Endothelial cell of umbilical vein (primary cell): ENCODE results near the gene LMBRD1. TPM values are rescaled to one million over a fixed set of nuclear protein-coding genes. Genes with fewer than 3 reads are reported as not detected.

ENCODE experiments used
- BruUV-seq: library from RNA; stranded (reverse); fragments of 400-500 nt; replicated peaks from 2 replicates; lab custom pipeline; 2021; lab: Mats Ljungman, UMichigan
- CTCF ChIA-PET: fragments of 300-600, 350-600 bp; sonication (Branson Sonifier 250); formaldehyde crosslinking; loops from one replicate; lab custom pipeline; 2021; ENCODE audit warnings: antibody characterized with exemption, inconsistent platforms; lab: Charles Lee
- POLR2A ChIA-PET: fragments of 300-600, 350-600 bp; sonication (Branson Sonifier 250); formaldehyde crosslinking; loops from one replicate; lab custom pipeline; 2021; ENCODE audit warnings: antibody characterized with exemption, inconsistent platforms; lab: Charles Lee
- DNase-seq: peaks from one replicate; pipeline ENCODE4 v3.0.0-alpha.2; 2011; ENCODE audit warnings: low read depth, low spot score
- FAIRE-seq: peaks from 2 replicates; lab custom pipeline; 2011; peaks lifted over from hg19 to GRCh38; lab: Jason Lieb, UNC
- H2AFZ ChIP-seq: 2 replicates; pipeline ENCODE4 v1.6.0; 2012; ENCODE audit warnings: low read depth, low read length, control low read depth, inconsistent platforms
- H3K27ac ChIP-seq: 2 replicates; pipeline ENCODE4 v1.5.1; 2011; ENCODE audit warnings: low read depth, mild to moderate bottlenecking, control low read depth, low read length, moderate library complexity; ENCODE audit not compliant: insufficient read depth
- H3K27me3 ChIP-seq, 2 experiments: 2 replicates each; pipeline versions ENCODE4 v1.6.0 to v1.6.1; 2011; ENCODE audit warnings: low read length in 2 of 2, mixed read lengths in 1 of 2; ENCODE audit not compliant: control insufficient read depth in 2 of 2, insufficient read depth in 2 of 2
- H3K36me3 ChIP-seq, 2 experiments: 2 replicates in 1 of 2; 3 replicates in 1 of 2; pipeline ENCODE4 v1.5.1; 2011; ENCODE audit warnings: low read length in 2 of 2, mild to moderate bottlenecking in 1 of 2, moderate library complexity in 1 of 2; ENCODE audit not compliant: control insufficient read depth in 2 of 2, insufficient read depth in 2 of 2; ENCODE audit errors: extremely low read depth in 1 of 2
- H3K4me1 ChIP-seq: 3 replicates; pipeline ENCODE4 v1.5.1; 2011; ENCODE audit warnings: mild to moderate bottlenecking, low read length; ENCODE audit not compliant: control insufficient read depth, insufficient read depth; ENCODE audit errors: extremely low read depth
- H3K4me2 ChIP-seq: 2 replicates; pipeline ENCODE4 v1.6.1; 2011; ENCODE audit warnings: low read length, control low read depth, mixed read lengths; ENCODE audit not compliant: insufficient read depth
- H3K4me3 ChIP-seq, 3 experiments: fragments of 200-600 bp in 1 of 3; sonication (generic), shearing (Covaris generic) in 1 of 3; replicated peaks in 1 of 3; 2 replicates each; pipeline ENCODE4 v1.5.1; 2011 to 2016; ENCODE audit warnings: control low read depth in 3 of 3, low read length in 3 of 3, mild to moderate bottlenecking in 2 of 3, inconsistent platforms in 1 of 3, low read depth in 1 of 3, moderate library complexity in 1 of 3; ENCODE audit not compliant: insufficient read depth in 1 of 3
- H3K79me2 ChIP-seq: 2 replicates; pipeline ENCODE4 v1.6.0; 2012; ENCODE audit warnings: low read length, inconsistent platforms; ENCODE audit not compliant: control insufficient read depth, insufficient read depth
- H3K9ac ChIP-seq: replicated peaks from 2 replicates; pipeline ENCODE3; 2011; ENCODE audit warnings: low read length, control low read depth; ENCODE audit not compliant: insufficient read depth; ENCODE audit errors: extremely low read depth
- H3K9me1 ChIP-seq: replicated peaks from 3 replicates; pipeline ENCODE4 v1.6.0; 2011; ENCODE audit warnings: mild to moderate bottlenecking, low read length; ENCODE audit not compliant: control insufficient read depth, insufficient read depth; ENCODE audit errors: extremely low read depth
- H3K9me3 ChIP-seq: replicated peaks from 2 replicates; pipeline ENCODE4 v1.5.1; 2012; ENCODE audit warnings: low read length, inconsistent platforms; ENCODE audit not compliant: control insufficient read depth, insufficient read depth
- H4K20me1 ChIP-seq: replicated peaks from 2 replicates; pipeline ENCODE3; 2011; ENCODE audit warnings: mild to moderate bottlenecking, low read length; ENCODE audit not compliant: control insufficient read depth, insufficient read depth; ENCODE audit errors: extremely low read depth
- CTCF ChIP-seq, 2 donors: IDR thresholded peaks; 1 replicate in 1 of 2; 2 replicates in 1 of 2; pipeline ENCODE4 v1.5.1; 2011; ENCODE audit warnings: low read length in 2 of 2, mild to moderate bottlenecking in 2 of 2, moderate library complexity in 2 of 2, control low read depth in 1 of 2, inconsistent platforms in 1 of 2, low read depth in 1 of 2; ENCODE audit not compliant: insufficient read depth in 1 of 2; ENCODE audit errors: extremely low read depth in 1 of 2
- EZH2 ChIP-seq: IDR thresholded peaks from 2 replicates; pipeline ENCODE4 v1.6.1; 2012; ENCODE audit warnings: borderline replicate concordance, low read depth, mild to moderate bottlenecking, moderate library complexity, low read length, inconsistent platforms; ENCODE audit not compliant: severe bottlenecking
- FOS ChIP-seq: IDR thresholded peaks from 2 replicates; pipeline ENCODE4 v1.6.1; 2011; ENCODE audit warnings: mild to moderate bottlenecking, low read length, moderate library complexity, borderline replicate concordance; ENCODE audit not compliant: insufficient read depth
- GATA2 ChIP-seq: IDR thresholded peaks from 2 replicates; pipeline ENCODE4 v1.7.0; 2011; ENCODE audit warnings: low read depth, mild to moderate bottlenecking, moderate library complexity, mixed read lengths, low read length; ENCODE audit not compliant: insufficient read length, insufficient read depth
- JUN ChIP-seq: IDR thresholded peaks from 2 replicates; pipeline ENCODE4 v1.6.1; 2011; ENCODE audit warnings: borderline replicate concordance, low read depth; ENCODE audit not compliant: insufficient read length, insufficient read depth
- MAX ChIP-seq: IDR thresholded peaks from 2 replicates; pipeline ENCODE4 v1.6.1; 2011; ENCODE audit not compliant: insufficient read depth, insufficient read length
- MYC ChIP-seq: IDR thresholded peaks from one replicate; pipeline ENCODE4 v1.6.1; 2011; ENCODE audit warnings: mild to moderate bottlenecking, low read depth, low read length
- POLR2A ChIP-seq: IDR thresholded peaks from 2 replicates; pipeline ENCODE4 v1.6.1; 2012; ENCODE audit warnings: low read depth, mild to moderate bottlenecking, control low read depth, low read length
- POLR2AphosphoS5 ChIP-seq: IDR thresholded peaks from 2 replicates; pipeline ENCODE4 v1.6.1; 2012; ENCODE audit warnings: low read depth, mild to moderate bottlenecking, control low read depth, low read length, moderate library complexity; ENCODE audit not compliant: insufficient read depth
- dilution Hi-C: fragments of 300-500 bp; cut with MboI; formaldehyde crosslinking; loops from one replicate; pipeline ENCODE4 v1.15.0; 2019; ENCODE audit warnings: low sequenced_read_pairs; ENCODE audit not compliant: extremely low pct_ligation_motif_present
- intact Hi-C: fragments of 100-400 bp; cut with micrococcal nuclease; formaldehyde crosslinking; loops from one replicate; pipeline ENCODE4 v1.10.0; 2022
- polyA plus RNA-seq, 4 experiments: library from polyadenylated mRNA; depleted of rRNA in 3 of 4; stranded (reverse) in 3 of 4; unstranded in 1 of 4; fragments of >200 nt; gene quantifications; 2 replicates each; pipeline versions ENCODE4 v1.2.1 to v1.2.3, GENCODE V29; 2011 to 2012; ENCODE audit warnings: missing spikeins in 1 of 4
- total RNA-seq: library from RNA; stranded (reverse); gene quantifications from 2 replicates; pipeline ENCODE4 v1.2.3, GENCODE V29; 2021

LMBRD1 gene
- total and polyA plus RNA-seq, 2 donors (not counting 3 experiments of a cell fraction or from before 2014, with no cell fraction given): 9.8 to 14.6 TPM

GRCh38 chr6:69817358-69817757, 20.5 kb upstream of the LMBRD1 start:
- no peak for FAIRE-seq
- no peak overlapping the region for H3K4me2 ChIP-seq
- H3K27me3 ChIP-seq: no peaks in the 10 kb centered on the region
- no TSS peak for BruUV-seq
- intact Hi-C loops (no loop called here), dilution Hi-C loops (no loop called here)
- CTCF ChIA-PET: no interaction called here
- H2AFZ ChIP-seq: no peak overlapping the region
- no peaks in the 10 kb centered on the region for H4K20me1 ChIP-seq
- H3K4me1 ChIP-seq: no peaks in the 10 kb centered on the region
- H3K27ac ChIP-seq: no peak overlapping the region
- POLR2A ChIA-PET: no interaction called here
- no peaks in the 10 kb centered on the region for H3K9me3 ChIP-seq
- DNase-seq: no peak
- TF ChIP-seq MYC (no peak), POLR2A (no peak), POLR2AphosphoS5 (no peak), CTCF (IDR thresholded peaks at IDR 0.05; ENCODE audit: extremely low read depth in 1 of 2, insufficient read depth in 1 of 2, low read depth in 1 of 2, low read length in 2 of 2) (no peak), MAX (no peak), EZH2 (no peak), JUN (no peak), FOS (no peak), GATA2 (no peak)
- no peaks in the 10 kb centered on the region for H3K79me2 ChIP-seq
- no peak overlapping the region for H3K9ac ChIP-seq
- H3K4me3 ChIP-seq: no peak overlapping the region
- H3K36me3 ChIP-seq: no peaks in the 10 kb centered on the region
- no peaks in the 10 kb centered on the region for H3K9me1 ChIP-seq
